HG03097 (cell line): ENCODE results near the gene CSTF3.
A peak's percentile ranks its signal among the peaks of the same experiment; 100 is the strongest.
"Not testable (repeated sequence)": the region's sequence is repeated elsewhere in the genome, so short reads cannot be mapped to it uniquely, and the experiment has no call there.

Source experiments
- ATAC-seq: cut with Tn5 transposase; IDR thresholded peaks from one replicate; pipeline ENCODE4 v1.9.1; 2021; ENCODE audit not compliant: unreplicated experiment, low FRiP score

CSTF3 gene

DNA sequence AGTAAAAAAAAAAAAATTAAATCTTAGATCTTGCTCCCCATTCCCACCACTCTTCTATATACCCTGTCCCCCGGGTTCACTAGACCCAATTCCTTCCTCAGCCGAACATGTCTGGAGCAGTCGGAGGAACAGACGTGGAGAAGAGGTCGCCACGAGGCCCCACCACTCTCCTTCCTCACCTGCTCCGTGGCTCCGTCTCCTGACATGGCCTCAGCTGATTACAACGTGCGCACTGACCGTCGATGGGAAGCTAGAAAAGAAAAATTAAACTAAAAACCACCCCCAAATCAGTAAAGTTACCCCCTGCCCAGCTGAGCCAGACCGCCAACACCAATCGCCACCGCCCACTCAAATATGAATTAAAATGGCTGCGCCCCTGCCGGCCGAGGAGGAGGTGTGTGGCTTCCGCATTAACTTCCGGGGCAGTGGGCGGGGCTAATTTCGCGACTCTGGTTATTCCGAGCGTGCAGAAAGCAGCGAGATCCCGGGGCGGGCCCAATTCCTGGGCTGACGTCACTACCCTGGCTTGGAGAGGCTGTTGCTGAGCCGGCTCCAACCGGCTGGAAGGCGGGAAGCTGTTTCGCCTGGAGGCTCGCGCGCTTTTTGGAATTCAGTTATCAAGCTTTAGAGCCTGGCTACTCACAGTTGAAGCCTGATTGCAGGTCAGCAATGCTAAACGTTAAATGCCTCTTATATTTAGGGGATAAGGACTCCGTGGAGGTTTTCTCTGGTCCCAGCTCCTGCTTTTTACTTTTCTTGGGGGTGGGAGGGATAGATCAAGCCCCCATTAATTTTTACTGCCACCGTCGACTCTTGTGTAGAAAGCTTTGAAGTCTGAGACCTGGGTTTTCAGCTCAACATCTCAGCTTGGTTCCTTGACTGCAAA lies at the start of gene CSTF3:
Gene CSTF3 (minus strand): TSS at position 361 of the 886 bp plus-strand sequence. CDS start 155 bp downstream, at position 206.
- ATAC-seq, result peak; percentile 84

DNA sequence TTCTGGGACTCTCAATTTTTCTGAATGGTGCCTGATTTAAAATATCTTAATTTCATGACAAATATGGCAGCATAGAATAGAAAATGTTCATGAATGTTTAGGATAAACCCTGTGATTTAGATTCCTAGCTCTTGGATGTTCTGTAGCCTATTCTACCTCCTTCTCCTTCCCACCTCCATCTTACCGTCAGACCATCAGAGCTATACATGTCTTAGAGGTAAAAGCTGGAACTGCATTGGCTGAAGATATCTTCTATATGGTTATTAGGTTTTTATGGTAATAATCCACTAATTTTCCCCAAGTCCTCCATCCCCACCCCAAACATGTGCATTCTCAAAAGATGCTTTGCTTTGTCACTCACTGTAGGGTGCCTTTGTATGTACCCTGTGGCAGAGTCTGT lies 46.9 kb upstream of the CSTF3 start:
- ATAC-seq, result no peak

DNA sequence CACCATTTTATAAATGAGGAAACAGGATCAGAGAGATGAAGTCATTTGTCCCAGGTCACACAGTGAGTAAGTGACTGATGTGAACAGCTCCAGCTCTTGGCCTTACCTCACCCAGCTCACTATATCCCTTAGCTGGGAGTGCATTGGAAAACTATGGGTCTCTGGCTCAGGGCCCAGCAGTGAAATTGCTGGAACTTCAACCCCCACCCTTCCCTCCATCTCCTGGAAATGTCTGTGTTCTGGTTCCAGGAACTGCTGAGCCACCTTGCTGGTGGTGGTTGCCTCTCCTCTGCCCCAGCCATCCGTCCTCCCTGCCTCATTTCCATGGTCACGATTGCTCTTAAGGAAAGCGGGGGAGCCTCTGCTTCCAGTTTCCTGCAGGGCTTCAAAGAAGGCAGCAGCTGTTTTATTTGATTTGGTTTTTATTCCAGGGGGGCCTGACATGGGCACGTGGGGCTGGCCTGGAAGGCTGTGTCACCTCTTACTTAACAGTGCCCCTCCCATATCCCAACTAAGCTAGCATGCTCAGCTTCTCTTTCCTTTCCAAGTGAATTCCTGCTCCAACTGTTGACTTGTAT lies 46.2 kb upstream of the CSTF3 start:
- ATAC-seq, result no peak

DNA sequence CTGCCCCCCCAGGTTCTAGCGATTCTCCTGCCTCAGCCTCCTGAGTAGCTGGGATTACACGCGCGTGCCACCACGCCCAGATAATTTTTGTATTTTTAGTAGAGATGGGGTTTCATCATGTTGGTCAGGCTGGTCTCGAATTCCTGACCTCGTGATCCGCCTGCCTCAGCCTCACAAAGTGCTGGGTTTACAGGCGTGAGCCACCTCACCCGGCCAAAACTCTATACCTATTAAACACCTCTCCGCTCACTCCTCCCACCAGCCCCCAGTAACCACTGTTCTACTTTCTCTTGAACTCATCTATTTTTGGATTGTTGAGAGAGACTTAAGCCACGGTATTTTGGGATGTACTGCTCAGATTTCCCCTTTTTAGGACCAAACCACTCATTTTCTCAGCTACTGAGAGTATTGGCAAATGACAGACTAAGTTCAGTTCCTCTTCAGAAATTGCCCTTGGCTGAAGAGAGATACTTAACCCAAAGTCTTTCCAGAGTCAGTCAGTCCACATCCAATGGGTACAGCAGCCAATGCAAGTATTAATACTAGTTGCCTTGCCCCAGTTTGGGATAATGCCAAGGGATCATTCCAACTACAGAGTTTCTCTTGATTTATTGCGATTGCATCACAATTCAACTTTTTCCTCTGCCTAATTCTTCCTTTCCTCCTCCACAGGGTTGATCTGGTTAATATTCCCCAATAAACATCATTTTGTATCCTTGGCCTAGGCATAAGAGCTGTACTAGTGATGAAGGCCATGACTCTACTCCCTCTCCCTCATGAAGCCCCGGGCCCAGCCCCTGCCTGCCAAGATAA lies 36.8 kb upstream of the CSTF3 start:
- ATAC-seq, result no peak

DNA sequence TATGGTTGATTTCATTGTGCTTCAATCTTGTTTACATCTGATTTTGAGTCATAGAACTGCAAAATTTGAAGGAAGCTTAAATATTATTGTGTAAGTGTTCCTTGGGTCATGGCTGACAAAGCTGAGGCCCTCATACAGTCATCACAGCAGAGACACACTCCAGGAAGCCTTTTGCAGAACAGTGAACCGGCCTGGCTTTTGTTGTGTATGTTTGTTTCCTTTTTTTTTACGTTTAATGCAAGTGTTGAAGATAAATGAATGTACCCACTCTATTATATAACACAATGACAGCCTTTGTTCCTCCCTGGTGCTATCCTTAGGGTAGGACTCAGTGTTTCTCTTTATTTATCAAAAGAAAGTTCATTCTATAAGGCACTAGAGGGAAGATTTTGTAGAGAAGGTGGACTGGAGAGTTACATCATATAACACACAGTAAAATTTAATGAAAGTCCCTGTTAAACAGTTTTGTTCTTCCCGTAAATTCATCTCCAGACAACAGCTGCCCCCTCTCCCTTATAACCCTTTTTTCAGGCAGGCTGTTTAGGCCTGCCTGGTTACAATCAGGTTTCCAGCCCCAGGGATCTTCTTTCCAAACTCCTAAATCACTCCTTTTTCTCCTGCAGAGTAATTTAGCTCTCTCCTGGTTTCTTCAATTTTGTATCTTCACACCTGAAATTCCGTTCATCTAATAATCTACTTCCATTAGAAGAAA lies 34.3 kb upstream of the CSTF3 start:
- ATAC-seq, result no peak

DNA sequence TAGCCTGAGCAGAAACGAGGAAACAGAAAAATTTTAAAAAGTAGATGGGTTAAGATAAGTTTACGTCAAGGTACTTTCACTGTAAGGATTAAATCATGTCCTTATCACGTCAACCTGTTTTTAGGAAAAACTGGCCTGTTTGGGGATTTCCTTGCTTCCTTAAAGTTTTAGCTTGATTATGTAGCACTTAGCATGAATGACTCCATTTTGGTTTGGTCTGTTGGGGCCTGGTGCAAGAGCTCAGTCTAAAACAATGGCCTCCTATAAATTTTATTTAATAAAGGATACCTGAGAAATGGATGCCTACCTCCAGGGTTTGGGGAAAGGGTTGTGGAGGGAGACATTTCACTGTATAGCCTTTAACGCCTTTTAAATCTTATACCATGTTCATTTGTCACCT lies 33.2 kb upstream of the CSTF3 start:
- no peak for ATAC-seq

DNA sequence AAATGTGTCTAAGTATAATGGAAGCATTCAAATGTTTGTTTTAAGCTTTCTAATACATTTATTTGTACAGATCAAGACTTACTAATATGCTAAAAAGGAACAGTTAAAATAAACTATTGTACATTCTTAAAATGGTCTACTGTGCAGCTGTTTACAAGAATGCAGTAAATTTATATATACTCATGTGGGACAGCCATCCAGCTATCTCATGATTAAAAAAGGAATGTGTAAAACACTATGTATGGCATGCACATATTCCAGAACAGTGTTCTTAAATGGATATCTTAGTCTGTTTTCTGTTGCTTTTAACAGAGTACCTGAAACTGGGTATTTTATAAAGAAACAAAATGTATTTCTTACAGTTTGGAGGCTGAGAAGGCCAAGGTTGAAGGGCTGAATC lies 30.2 kb upstream of the CSTF3 start:
- ATAC-seq, result no peak

DNA sequence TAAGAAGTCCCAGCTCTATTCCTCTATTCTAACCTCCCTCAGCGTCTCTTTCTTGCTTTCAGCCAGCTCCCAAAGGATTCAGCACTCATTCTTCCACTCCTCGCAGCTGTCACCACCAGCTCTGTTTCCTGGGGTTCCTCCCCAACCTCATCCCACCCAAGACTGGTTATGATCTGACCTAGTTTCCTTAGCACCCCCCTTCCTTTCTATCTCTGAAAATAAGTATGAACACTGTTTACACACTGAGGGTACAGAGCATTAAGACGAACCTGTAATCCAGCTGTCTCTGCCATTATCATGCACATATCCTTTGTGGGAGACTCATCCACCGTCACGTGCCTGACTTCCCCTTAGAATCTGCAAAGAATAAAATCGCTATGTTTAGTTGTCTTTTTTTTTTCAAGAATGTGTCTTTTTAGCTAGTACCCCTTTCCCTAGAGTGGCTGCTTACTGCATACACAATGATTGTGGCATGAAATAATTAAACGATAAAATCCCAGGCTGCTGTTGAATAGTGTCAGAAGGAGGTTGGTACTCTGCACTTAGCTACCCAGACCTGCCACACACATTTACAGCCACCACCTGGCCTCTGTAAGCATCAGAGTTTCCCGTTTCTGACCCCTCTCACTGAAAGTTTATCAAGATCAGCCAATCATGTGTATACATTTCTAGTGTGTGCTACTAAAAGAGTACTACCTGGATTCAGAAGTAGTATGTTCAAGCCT lies 26.9 kb upstream of the CSTF3 start:
- ATAC-seq, result no peak

DNA sequence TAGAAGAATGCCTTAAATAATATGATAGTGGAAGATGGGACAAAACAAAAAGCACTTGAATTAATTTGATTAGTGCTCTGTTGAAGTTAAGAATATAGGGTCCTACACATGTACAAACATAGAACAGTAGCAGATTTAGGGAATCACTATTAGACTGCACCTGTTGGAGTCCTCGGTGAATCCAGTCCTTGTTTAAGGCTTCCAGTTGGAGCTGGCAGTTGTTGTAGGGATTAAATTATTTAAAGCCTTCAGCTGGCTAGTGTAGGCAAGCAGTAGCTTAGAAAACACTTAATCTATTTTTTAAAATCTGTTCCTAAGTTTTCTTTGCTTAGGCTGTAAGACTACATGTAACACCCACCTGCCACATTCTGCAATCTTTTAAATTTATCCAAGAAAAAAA lies 24.5 kb upstream of the CSTF3 start:
- no peak for ATAC-seq

DNA sequence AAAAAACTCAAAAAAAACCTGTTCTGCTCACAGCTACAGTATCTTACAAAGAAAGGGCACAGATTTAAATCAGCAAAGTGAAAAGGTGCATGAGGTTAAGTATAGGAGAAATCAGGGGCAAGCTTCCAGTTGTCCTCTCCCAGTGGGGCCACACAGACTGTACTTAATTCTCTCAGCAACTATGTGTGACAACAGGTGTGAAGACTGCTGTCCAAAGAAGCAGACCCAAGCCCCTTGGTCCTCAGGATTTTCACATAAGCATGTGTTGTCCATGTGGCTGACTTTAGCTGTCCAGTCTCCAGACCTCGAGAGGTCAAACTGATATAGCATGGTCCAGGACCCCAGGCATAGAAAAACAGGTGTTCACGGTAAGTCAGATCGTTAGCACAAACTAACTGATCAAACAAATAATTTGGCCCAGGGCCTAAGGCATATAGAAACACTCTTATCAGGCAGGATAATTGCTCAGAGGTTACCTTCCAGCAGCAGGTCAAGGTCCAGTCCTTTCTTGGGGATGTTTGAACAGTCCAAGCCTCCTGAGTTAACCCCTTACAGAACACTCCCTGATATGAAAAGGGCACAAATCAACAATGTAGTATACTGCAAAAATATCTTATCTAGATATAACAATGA lies 21.1 kb upstream of the CSTF3 start:
- no peak for ATAC-seq

DNA sequence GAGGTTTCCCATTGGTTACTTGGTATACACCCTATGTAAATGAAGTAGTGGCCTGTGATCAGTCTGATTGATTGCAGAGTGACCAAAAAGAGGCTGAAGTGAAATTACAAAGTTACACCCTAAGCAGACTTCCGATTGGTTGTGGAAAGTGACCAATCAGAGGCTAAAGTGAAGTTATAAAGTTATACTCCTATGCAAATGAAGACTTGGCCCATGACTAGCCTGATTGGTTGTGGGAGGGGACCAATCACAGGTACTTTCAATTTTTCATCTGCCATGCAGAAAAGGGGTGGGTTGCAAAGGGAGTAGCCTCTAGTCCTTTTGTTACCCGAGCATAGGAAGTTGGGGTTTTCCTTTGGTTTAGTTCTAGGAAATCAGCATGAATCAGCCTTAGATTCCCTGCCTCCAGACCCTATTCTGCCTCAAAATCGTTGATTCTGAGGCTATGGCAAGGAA lies 18.1 kb upstream of the CSTF3 start:
- no peak for ATAC-seq

DNA sequence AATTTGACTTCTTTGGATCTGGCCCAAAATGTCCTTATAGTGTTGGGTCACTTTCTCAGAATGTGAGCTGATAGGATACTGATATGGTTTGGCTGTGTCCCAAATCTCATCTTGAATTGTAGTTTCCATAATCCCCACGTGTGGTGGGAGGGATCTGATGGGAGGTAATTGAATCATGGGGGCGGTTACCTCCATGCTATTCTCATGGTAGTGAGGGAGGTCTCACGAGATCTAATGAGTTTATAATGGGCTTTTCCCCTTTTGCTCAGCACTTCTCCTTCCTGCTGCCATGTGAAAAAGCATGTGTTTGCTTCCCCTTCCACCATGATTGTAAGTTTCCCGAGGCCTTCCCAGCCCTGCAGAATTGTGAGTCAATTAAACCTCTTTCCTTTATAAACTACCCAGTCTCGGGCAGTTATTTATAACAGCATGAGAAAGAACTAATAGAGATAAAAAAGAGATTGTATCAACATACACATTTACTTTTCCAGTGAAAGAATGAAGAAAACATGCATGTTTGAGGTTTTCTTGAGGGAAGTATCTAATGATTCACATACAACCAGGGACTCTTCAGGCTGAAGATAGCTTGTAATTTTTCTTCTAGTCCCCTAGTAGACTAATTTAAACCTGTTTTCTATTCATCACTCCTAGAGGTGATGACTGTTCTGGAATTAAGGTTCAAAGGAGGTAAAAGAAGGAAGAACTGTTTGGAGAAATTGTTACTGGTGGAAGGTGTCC lies 17.3 kb upstream of the CSTF3 start:
- ATAC-seq, result no peak

DNA sequence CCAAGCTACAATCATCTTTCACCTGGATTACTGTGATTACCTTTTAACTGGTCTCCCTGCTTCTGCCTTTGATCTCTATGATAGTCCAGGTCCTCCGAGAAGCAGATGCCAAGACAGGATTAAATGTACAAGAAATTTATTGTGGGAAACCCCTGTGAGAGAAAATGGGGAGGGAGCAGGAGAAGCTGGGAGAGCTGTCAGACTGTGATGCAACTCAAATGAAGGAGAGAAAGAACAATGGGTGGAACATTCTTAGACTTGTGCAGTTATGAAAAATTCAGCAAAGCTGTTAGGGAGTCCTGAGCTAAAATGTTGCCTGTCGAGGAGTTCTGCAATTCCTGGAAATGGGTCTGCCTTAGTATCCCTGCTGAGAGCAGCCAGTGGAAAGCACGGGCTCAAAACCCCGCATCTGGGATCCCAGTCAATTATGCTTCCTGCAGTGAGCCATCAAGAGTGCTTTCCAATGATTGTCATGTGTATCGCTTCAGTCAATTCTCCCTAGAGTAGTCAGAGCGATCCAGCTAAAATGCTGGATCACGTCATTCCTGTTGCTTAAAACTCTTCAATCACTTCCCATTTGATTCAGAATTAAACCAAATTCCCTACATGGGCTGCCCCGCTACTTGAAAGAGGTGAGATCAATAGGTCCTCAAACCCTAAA lies 16.5 kb upstream of the CSTF3 start:
- ATAC-seq, result no peak

DNA sequence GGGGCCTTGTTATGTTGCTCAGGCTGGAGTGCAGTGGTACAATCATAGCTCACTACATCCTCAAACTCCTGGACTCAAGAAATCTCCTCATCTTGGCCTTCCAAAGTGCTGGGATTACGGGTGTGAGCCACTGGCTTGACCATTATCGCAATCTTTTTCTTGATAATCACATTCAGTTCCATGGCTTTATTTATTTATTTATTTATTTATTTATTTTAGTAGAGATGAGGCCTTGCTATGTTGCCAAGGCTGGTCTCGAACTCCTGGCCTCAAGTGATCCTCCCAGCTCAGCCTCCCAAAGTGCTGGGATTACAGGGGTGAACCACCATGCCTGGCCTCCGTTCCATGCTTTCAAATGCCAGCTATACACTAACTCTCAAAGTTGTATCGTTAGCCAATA lies 15.5 kb upstream of the CSTF3 start:
- not testable (repeated sequence) for ATAC-seq

DNA sequence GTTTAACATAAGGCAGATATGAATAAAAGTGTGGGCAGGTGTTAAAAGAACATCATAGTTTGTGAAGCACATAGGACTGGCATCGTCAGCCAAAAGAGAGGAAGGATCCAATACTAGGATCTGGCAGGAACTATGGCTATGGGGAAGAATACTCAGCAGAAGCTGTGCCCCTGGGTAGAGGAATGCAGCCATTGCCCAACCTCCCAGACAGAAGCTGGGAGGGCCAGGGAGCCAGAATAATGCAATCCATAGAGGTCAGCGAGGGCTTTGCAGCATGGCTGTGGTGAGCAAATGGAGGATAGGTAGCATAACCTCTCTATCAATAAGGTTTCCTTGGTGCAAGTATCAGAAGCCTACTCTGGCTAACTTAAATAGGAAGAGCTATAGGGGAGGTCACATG lies 11.7 kb upstream of the CSTF3 start:
- ATAC-seq, result no peak

DNA sequence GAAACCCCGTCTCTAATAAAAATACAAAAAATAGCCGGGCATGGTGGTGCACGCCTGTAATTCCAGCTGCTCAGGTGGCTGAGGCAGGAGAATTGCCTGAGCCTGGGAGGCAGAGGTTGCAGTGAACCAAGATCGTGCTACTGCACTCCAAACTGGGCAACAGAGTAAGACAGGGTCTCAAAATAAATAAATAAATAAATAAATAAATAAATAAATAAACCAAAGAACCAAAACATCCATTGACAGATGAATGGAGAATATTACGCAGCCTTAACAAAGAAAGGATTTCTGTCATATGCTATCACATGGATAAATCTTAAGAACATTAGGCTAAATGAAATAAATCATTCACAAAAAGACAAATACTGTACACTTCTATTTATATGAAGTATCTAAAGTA lies 11.1 kb upstream of the CSTF3 start:
- ATAC-seq, result no peak

DNA sequence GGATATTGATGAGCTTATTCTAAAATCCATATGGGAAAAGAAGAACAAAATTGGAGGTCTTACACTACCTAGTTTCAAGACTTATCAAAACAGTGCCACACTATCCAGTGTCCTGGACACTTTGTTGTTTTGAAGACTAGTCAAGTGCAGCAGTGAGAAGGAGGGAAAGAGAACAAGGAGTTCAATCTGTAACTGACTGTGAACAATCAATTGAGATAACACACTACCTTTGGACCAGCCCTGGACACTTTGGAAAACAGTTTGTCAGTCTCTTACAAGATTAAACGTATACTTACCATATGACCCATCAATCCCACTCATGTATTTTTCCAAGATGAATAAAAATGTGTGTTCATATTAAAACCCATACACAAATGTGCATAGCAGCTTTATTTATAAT lies 10.0 kb upstream of the CSTF3 start:
- no peak for ATAC-seq

DNA sequence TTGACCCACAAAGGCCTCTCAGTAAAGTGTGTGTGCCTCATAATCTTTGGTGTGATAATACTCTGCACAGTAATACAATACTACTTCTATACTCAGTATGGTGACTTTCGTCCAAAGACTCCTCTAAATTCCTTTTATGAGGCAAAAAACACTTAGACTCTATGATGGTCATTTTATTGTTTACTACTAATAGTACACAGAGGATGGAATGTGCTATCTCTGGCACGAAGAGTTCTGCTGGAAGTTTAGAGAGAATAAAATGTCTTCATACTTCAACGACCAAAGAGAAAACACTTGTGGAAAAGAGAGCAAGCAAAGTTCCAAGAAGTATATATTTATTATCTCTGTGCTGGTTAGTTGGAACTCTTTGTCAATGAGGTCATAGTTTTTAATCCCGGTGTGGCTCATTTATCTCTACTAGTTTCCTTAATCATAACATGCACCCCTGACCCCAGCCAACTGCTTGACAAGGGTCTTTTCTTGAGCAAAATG lies 7.5 kb upstream of the CSTF3 start:
- ATAC-seq, result no peak
